ENCODE results near the gene CRACDL. TPM values are rescaled to one million over a fixed set of nuclear protein-coding genes. Genes with fewer than 3 reads are reported as not detected.

CRACDL gene
- total RNA-seq, 1 donor from 2014 or later, result 3.0 TPM

GRCh38 chr2:98952966-98953365, 16.9 kb upstream of the CRACDL start:
- H3K27ac ChIP-seq (replicated peaks), result no peak overlapping the region
- peaks cover 81% of the 10 kb centered on the region for H3K27me3 ChIP-seq (ENCODE audit: low read depth)
- H3K4me1 ChIP-seq, result no peaks in the 10 kb centered on the region
- no peak overlapping the region for H3K4me3 ChIP-seq
- no peaks in the 10 kb centered on the region for H3K36me3 ChIP-seq
- no peak for DNase-seq
- no peaks in the 10 kb centered on the region for H3K9me3 ChIP-seq (replicated peaks)
- no peak for TF ChIP-seq CTCF (IDR thresholded peaks at IDR 0.05; ENCODE audit: borderline replicate concordance)
- intact Hi-C loops (cut with micrococcal nuclease), result no loop called here

DNA sequence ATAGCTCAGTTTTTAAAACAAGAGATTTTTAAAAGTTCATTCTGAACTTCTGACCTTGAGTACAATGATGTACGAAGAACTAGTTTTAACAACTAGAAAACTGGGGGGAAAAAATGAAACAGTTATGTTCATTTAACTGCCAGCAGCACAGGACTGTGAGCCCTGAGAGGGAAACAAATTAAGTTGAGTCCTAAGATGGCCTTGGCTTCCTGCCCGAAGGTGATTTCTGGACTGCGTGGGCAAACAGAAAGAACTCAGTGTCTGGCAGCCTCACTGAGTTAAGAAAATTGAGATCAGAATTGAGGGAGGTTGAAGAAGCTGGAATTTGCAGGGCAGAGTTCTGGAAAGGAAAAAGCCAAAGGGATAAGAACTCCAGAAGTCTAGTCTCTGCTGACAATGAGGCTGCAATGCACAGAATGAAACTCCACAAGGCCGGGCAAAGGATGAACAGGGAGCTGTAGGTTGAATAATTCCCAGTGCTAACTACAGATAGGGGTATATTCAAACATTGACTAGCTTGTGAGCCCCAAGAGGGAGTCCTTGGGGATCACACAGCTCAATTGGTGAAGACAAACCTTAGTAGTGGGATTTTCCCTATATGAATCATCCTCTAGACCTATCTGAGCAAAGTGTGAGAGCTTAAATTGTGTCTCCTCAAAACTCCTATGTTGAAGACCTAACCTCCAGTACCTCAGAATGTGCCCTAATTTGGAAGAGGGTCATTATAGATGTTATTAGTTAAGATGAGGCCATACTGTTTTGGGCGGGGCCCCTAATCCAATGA, 13.1 kb upstream of the CRACDL start:
- no peaks in the 10 kb centered on the region for H3K4me1 ChIP-seq
- no peak overlapping the region for H3K4me3 ChIP-seq
- no peak for DNase-seq
- no peaks in the 10 kb centered on the region for H3K9me3 ChIP-seq (replicated peaks)
- intact Hi-C loops (cut with micrococcal nuclease), result no loop called here
- H3K27me3 ChIP-seq (ENCODE audit: low read depth), result peaks cover 87% of the 10 kb centered on the region
- no peak overlapping the region for H3K27ac ChIP-seq (replicated peaks)
- no peak for TF ChIP-seq CTCF (IDR thresholded peaks at IDR 0.05; ENCODE audit: borderline replicate concordance)
- H3K36me3 ChIP-seq, result no peaks in the 10 kb centered on the region

GRCh38 chr2:98947554-98947953, 11.5 kb upstream of the CRACDL start:
- Histone ChIP-seq H3K27ac (replicated peaks) (no peak overlapping the region), H3K4me1 (no peaks in the 10 kb centered on the region), H3K9me3 (replicated peaks) (no peaks in the 10 kb centered on the region), H3K36me3 (no peaks in the 10 kb centered on the region), H3K27me3 (ENCODE audit: low read depth) (peaks cover 72% of the 10 kb centered on the region), H3K4me3 (no peak overlapping the region)
- intact Hi-C loops (cut with micrococcal nuclease), result no loop called here
- TF ChIP-seq CTCF (IDR thresholded peaks at IDR 0.05; ENCODE audit: borderline replicate concordance), result no peak
- no peak for DNase-seq

DNA sequence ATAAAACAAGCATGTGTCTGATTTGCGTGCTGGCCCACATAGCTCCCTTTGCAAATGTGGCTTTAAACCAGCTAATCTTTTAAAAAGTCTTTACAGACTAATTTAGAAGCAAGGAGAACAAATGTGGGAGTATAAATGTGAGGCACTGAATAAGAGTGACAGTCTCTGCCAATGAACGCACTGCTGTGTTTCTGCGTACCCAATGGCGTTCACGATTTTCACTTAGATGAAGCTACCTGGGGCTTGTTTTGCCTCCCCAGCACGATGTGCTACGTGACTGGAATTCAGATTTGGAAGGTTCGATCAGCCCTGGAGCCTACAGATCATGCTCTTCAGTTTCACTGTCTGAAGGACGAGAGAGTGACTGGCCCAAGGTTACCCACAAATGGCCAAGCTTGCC, 10.8 kb upstream of the CRACDL start:
- H3K9me3 ChIP-seq (replicated peaks), result no peaks in the 10 kb centered on the region
- intact Hi-C loops (cut with micrococcal nuclease), result no loop called here
- no peak overlapping the region for H3K4me3 ChIP-seq
- H3K36me3 ChIP-seq, result no peaks in the 10 kb centered on the region
- peaks cover 65% of the 10 kb centered on the region for H3K27me3 ChIP-seq (ENCODE audit: low read depth)
- no peak for TF ChIP-seq CTCF (IDR thresholded peaks at IDR 0.05; ENCODE audit: borderline replicate concordance)
- H3K4me1 ChIP-seq, result no peaks in the 10 kb centered on the region
- no peak overlapping the region for H3K27ac ChIP-seq (replicated peaks)
- DNase-seq, result no peak

GRCh38 chr2:98944775-98945174, 8.8 kb upstream of the CRACDL start:
- Histone ChIP-seq H3K27ac (replicated peaks) (no peak overlapping the region), H3K4me3 (no peak overlapping the region), H3K9me3 (replicated peaks) (no peaks in the 10 kb centered on the region), H3K27me3 (ENCODE audit: low read depth) (peaks cover 50% of the 10 kb centered on the region), H3K4me1 (no peaks in the 10 kb centered on the region), H3K36me3 (no peaks in the 10 kb centered on the region)
- no peak for TF ChIP-seq CTCF (IDR thresholded peaks at IDR 0.05; ENCODE audit: borderline replicate concordance)
- intact Hi-C loops (cut with micrococcal nuclease), result no loop called here
- no peak for DNase-seq
